MM.1S (cell line): Measurements from ENCODE around the gene GPS1.

Source experiments
- DNase-seq: peaks from one replicate; pipeline ENCODE4 v3.0.0-alpha.2; 2015
- H2AFZ ChIP-seq: fragments of 300-600 bp; sonication (generic); 2 replicates; pipeline ENCODE4 v1.6.0; 2016; ENCODE audit warnings: antibody characterized with exemption, low read length
- H3F3A ChIP-seq: fragments of 300-600 bp; sonication (generic); 2 replicates; pipeline ENCODE4 v1.6.1; 2016; ENCODE audit warnings: mild to moderate bottlenecking, antibody characterized with exemption, low read length, moderate library complexity, mixed read lengths; ENCODE audit not compliant: insufficient read depth
- H3K27ac ChIP-seq: fragments of 300-600 bp; sonication (generic); 2 replicates; pipeline ENCODE4 v1.5.1; 2016; ENCODE audit warnings: mild to moderate bottlenecking, low read length
- H3K27me3 ChIP-seq: fragments of 300-600 bp; sonication (generic); replicated peaks from 2 replicates; pipeline ENCODE4 v1.6.0; 2016; ENCODE audit warnings: low read length; ENCODE audit not compliant: insufficient read depth
- H3K36me3 ChIP-seq: fragments of 300-600 bp; sonication (generic); replicated peaks from 2 replicates; pipeline ENCODE4 v1.6.1; 2016; ENCODE audit warnings: mild to moderate bottlenecking, low read length, mixed read lengths; ENCODE audit not compliant: insufficient read depth
- H3K4me1 ChIP-seq: fragments of 300-600 bp; sonication (generic); 2 replicates; pipeline ENCODE4 v1.6.1; 2016; ENCODE audit warnings: low read length, mixed read lengths
- H3K4me2 ChIP-seq: fragments of 300-600 bp; sonication (generic); 2 replicates; pipeline ENCODE4 v1.6.0; 2016; ENCODE audit warnings: low read depth, low read length
- H3K4me3 ChIP-seq: fragments of 300-600 bp; sonication (generic); 2 replicates; pipeline ENCODE4 v1.5.1; 2016; ENCODE audit warnings: low read length, mixed read lengths
- H3K79me2 ChIP-seq: fragments of 300-600 bp; sonication (generic); 2 replicates; pipeline ENCODE4 v1.6.1; 2016; ENCODE audit warnings: mixed run types, low read length, mixed read lengths
- H3K9ac ChIP-seq: fragments of 300-600 bp; sonication (generic); 2 replicates; pipeline ENCODE4 v1.6.1; 2016; ENCODE audit warnings: low read length, mixed read lengths
- H3K9me2 ChIP-seq: fragments of 300-600 bp; sonication (generic); replicated peaks from 2 replicates; pipeline ENCODE4 v1.6.1; 2016; ENCODE audit warnings: mild to moderate bottlenecking, low read length, mixed read lengths; ENCODE audit not compliant: insufficient read depth
- H3K9me3 ChIP-seq: fragments of 300-600 bp; sonication (generic); replicated peaks from 2 replicates; pipeline ENCODE4 v1.6.1; 2016; ENCODE audit warnings: mild to moderate bottlenecking, low read length, mixed read lengths; ENCODE audit not compliant: insufficient read depth
- H4K20me1 ChIP-seq: fragments of 300-600 bp; sonication (generic); 2 replicates; pipeline ENCODE4 v1.6.1; 2016; ENCODE audit warnings: mild to moderate bottlenecking, low read length, moderate library complexity, mixed read lengths; ENCODE audit not compliant: insufficient read depth
- EZH2 ChIP-seq: fragments of 300-600 bp; sonication (generic); optimal IDR thresholded peaks from 2 replicates; pipeline ENCODE3; 2017; ENCODE audit warnings: low read depth, mild to moderate bottlenecking, antibody characterized with exemption, low read length, mixed read lengths
- EZH2phosphoT487 ChIP-seq: fragments of 300-600 bp; sonication (generic); IDR thresholded peaks from 2 replicates; pipeline ENCODE4 v1.6.1; 2018; ENCODE audit warnings: antibody characterized with exemption, low read length
- TF ChIP-seq, protein P1 (sequence below): fragments of 300-600 bp; sonication (generic); IDR thresholded peaks from 2 replicates; pipeline ENCODE4 v1.5.1; 2016; ENCODE audit warnings: antibody characterized with exemption, low read length, mixed read lengths

The GPS1 gene

GRCh38 chr17:82072827-82073226 lies 21.1 kb downstream of the GPS1 start:
- H3K9me2 ChIP-seq, result no peaks in the 10 kb centered on the region
- no peak overlapping the region for H3K4me3 ChIP-seq
- no peak for DNase-seq
- H2AFZ ChIP-seq, result no peak overlapping the region
- no peaks in the 10 kb centered on the region for H3K27me3 ChIP-seq
- no peaks in the 10 kb centered on the region for H3K79me2 ChIP-seq
- H3K27ac ChIP-seq, result no peak overlapping the region
- no peaks in the 10 kb centered on the region for H4K20me1 ChIP-seq
- no peak overlapping the region for H3K9ac ChIP-seq
- no peaks in the 10 kb centered on the region for H3K36me3 ChIP-seq
- no peaks in the 10 kb centered on the region for H3K9me3 ChIP-seq
- TF ChIP-seq EZH2phosphoT487 (no peak), EZH2 (no peak)
- TF ChIP-seq, protein P1, sequence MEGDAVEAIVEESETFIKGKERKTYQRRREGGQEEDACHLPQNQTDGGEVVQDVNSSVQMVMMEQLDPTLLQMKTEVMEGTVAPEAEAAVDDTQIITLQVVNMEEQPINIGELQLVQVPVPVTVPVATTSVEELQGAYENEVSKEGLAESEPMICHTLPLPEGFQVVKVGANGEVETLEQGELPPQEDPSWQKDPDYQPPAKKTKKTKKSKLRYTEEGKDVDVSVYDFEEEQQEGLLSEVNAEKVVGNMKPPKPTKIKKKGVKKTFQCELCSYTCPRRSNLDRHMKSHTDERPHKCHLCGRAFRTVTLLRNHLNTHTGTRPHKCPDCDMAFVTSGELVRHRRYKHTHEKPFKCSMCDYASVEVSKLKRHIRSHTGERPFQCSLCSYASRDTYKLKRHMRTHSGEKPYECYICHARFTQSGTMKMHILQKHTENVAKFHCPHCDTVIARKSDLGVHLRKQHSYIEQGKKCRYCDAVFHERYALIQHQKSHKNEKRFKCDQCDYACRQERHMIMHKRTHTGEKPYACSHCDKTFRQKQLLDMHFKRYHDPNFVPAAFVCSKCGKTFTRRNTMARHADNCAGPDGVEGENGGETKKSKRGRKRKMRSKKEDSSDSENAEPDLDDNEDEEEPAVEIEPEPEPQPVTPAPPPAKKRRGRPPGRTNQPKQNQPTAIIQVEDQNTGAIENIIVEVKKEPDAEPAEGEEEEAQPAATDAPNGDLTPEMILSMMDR, result no peak
- H3K4me2 ChIP-seq, result no peak overlapping the region
- H3F3A ChIP-seq, result 0 out of 2 replicates have a peak, but pooled peaks cover 3% of the 10 kb centered on the region
- no peaks in the 10 kb centered on the region for H3K4me1 ChIP-seq

DNA sequence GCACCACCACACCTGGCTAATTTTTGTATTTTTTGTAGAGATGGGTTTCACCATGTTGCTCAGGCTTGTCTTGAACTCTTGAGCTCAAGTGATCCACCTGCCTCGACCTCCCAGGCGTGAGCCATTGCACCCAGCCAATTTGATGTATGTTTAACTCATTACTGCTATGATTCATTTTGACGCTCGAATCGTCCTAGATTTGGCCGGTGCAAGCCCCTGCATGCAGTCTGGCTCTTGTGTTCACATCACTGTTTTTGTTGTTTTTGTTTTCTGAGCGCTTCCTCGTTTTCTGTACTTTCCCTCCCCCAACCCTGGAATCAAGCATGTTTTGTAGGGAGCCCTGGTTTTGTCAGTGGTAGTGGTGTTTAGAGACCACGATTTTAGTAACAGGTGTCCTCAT lies 21.7 kb downstream of the GPS1 start:
- no peaks in the 10 kb centered on the region for H3K79me2 ChIP-seq
- H3K4me3 ChIP-seq, result no peak overlapping the region
- no peaks in the 10 kb centered on the region for H4K20me1 ChIP-seq
- no peak for TF ChIP-seq EZH2phosphoT487
- TF ChIP-seq, protein P1, result no peak
- TF ChIP-seq EZH2, result no peak
- H3K27ac ChIP-seq, result no peak overlapping the region
- peaks cover 3% of the 10 kb centered on the region; the same call in 1 of the 2 replicates for H3F3A ChIP-seq
- no peaks in the 10 kb centered on the region for H3K27me3 ChIP-seq
- H3K4me2 ChIP-seq, result no peak overlapping the region
- H3K4me1 ChIP-seq, result no peaks in the 10 kb centered on the region
- no peaks in the 10 kb centered on the region for H3K9me3 ChIP-seq
- H3K9ac ChIP-seq, result no peak overlapping the region
- DNase-seq, result no peak
- no peaks in the 10 kb centered on the region for H3K9me2 ChIP-seq
- H3K36me3 ChIP-seq, result no peaks in the 10 kb centered on the region
- no peak overlapping the region for H2AFZ ChIP-seq

- H3K27ac ChIP-seq, result no peak overlapping the region
- H3K27me3 ChIP-seq, result no peaks in the 10 kb centered on the region
- H3K4me2 ChIP-seq, result no peak overlapping the region
- H4K20me1 ChIP-seq, result no peaks in the 10 kb centered on the region
- no peaks in the 10 kb centered on the region for H3K9me2 ChIP-seq
- DNase-seq, result no peak
- peaks cover 3% of the 10 kb centered on the region; the same call in 1 of the 2 replicates for H3F3A ChIP-seq
- no peak overlapping the region for H3K9ac ChIP-seq
- no peaks in the 10 kb centered on the region for H3K4me1 ChIP-seq
- no peaks in the 10 kb centered on the region for H3K79me2 ChIP-seq
- no peak overlapping the region for H2AFZ ChIP-seq
- H3K4me3 ChIP-seq, result no peak overlapping the region
- peaks cover 6% of the 10 kb centered on the region; the same call in 1 of the 2 replicates for H3K36me3 ChIP-seq
- no peaks in the 10 kb centered on the region for H3K9me3 ChIP-seq
- no peak for TF ChIP-seq EZH2
- TF ChIP-seq, protein P1, result no peak
- TF ChIP-seq EZH2phosphoT487, result no peak
These were observed 24.5 kb downstream of the GPS1 start for GRCh38 chr17:82076018-82076784.
